Breast epithelium (tissue), 3 donors: Measurements from ENCODE around the gene CSTB.

Experiments
- POLR2AphosphoS5 ChIP-seq, 3 donors: sonication (generic); formaldehyde crosslinking; IDR thresholded peaks; one replicate each; pipeline ENCODE4 v1.6.1; 2017; ENCODE audit warnings: antibody characterized with exemption in 3 of 3
- TF ChIP-seq, protein P1 (sequence below), 3 donors: fragments of 450-650 bp; IDR thresholded peaks; one replicate each; pipeline ENCODE4 v1.5.1; 2016 to 2017; ENCODE audit warnings: antibody characterized with exemption in 3 of 3, mild to moderate bottlenecking in 3 of 3, moderate library complexity in 3 of 3

DNA sequence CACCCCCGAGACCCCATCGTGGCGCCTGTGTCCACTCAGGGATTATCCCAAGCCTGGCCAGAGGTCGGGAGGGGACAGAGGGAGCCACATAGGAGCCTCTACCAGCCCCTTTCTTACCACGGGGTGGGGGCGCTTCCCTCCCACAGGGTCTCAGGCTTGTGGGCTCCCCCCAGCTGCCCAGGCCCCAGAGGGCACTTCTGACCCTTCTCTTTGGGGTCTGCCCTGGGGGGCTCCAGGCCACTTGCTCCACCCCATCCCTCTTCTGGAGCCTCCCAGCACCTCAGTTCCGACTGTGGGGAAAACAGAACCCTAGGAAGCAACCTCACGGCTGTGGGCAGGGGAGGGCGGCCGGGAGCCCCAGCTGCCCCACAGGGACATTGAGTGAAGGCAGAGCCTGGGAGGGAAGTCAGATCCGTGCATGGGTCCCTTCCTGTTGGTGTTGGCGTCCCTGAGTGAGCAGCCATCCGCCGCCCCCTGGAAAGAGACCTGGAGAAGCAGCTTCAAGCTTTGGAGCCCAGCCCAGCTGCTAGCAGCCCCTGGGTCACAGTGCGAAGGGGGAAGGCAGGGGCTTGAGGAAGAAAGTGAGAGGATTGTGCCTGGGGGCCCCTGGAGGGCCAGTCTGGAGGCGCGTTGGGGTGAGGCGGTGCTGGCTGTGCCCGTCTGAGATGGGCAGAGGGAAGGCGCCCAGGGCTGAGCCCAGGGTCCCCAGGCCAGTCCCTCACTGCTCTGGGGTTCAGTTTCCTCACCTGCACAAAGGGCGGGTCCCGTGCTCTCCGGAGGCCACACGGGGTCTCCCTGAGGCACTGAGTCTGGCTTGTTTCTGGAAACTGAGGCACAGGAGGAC, 35.4 kb upstream of the CSTB start:
- TF ChIP-seq, protein P1, sequence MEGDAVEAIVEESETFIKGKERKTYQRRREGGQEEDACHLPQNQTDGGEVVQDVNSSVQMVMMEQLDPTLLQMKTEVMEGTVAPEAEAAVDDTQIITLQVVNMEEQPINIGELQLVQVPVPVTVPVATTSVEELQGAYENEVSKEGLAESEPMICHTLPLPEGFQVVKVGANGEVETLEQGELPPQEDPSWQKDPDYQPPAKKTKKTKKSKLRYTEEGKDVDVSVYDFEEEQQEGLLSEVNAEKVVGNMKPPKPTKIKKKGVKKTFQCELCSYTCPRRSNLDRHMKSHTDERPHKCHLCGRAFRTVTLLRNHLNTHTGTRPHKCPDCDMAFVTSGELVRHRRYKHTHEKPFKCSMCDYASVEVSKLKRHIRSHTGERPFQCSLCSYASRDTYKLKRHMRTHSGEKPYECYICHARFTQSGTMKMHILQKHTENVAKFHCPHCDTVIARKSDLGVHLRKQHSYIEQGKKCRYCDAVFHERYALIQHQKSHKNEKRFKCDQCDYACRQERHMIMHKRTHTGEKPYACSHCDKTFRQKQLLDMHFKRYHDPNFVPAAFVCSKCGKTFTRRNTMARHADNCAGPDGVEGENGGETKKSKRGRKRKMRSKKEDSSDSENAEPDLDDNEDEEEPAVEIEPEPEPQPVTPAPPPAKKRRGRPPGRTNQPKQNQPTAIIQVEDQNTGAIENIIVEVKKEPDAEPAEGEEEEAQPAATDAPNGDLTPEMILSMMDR (IDR thresholded peaks at IDR 0.05): no peak
- no peak for TF ChIP-seq POLR2AphosphoS5 (IDR thresholded peaks at IDR 0.05)
